ENCODE data around the gene MYO1F.
"Not testable (repeated sequence)": the region's sequence is repeated elsewhere in the genome, so short reads cannot be mapped to it uniquely, and the experiment has no call there.

MYO1F gene

GRCh38 chr19:8577247-8577646 is at the start of gene MYO1F:
Gene MYO1F (minus strand): TSS chr19:8577442. CDS start chr19:8577309, 133 bp downstream.
- DNase-seq (ENCODE audit: low spot score) = no peak

- no peak for DNase-seq (ENCODE audit: low spot score)
Observed at GRCh38 chr19:8626842-8627241, 49.6 kb upstream of the MYO1F start.

GRCh38 chr19:8622886-8623285 is 45.6 kb upstream of the MYO1F start:
- DNase-seq (ENCODE audit: low spot score) = not testable (repeated sequence)

- DNase-seq (ENCODE audit: low spot score) = no peak
Observed at GRCh38 chr19:8618751-8619150, 41.5 kb upstream of the MYO1F start.

- DNase-seq (ENCODE audit: low spot score) = no peak
Observed at GRCh38 chr19:8617984-8618383, 40.7 kb upstream of the MYO1F start.

- not testable (repeated sequence) for DNase-seq (ENCODE audit: low spot score)
Observed at GRCh38 chr19:8617325-8617724, 40.1 kb upstream of the MYO1F start.

GRCh38 chr19:8616861-8617260 is 39.6 kb upstream of the MYO1F start:
- no peak for DNase-seq (ENCODE audit: low spot score)

- peak; percentile 55 for DNase-seq (ENCODE audit: low spot score)
Observed at GRCh38 chr19:8615813-8616596, 38.8 kb upstream of the MYO1F start.

- no peak for DNase-seq (ENCODE audit: low spot score)
Observed at GRCh38 chr19:8615024-8615423, 37.8 kb upstream of the MYO1F start.

GRCh38 chr19:8614455-8614854 is 37.2 kb upstream of the MYO1F start:
- DNase-seq (ENCODE audit: low spot score) = no peak

- DNase-seq (ENCODE audit: low spot score) = no peak
Observed at GRCh38 chr19:8612807-8613171, 35.5 kb upstream of the MYO1F start.

GRCh38 chr19:8611877-8612806 is 34.9 kb upstream of the MYO1F start:
- peak; percentile 20 for DNase-seq (ENCODE audit: low spot score)

- no peak for DNase-seq (ENCODE audit: low spot score)
Observed at GRCh38 chr19:8611391-8611876, 34.2 kb upstream of the MYO1F start.

- DNase-seq (ENCODE audit: low spot score) = no peak
Observed at GRCh38 chr19:8610936-8611300, 33.7 kb upstream of the MYO1F start.

- DNase-seq (ENCODE audit: low spot score) = no peak
Observed at GRCh38 chr19:8610041-8610935, 33.0 kb upstream of the MYO1F start, which contains the start of gene ADAMTS10. Gene ADAMTS10 (minus strand): TSS chr19:8610715. CDS start chr19:8605710, 5,005 bp downstream.

- peak; percentile 41 for DNase-seq (ENCODE audit: low spot score)
Observed at GRCh38 chr19:8609279-8610040, 32.2 kb upstream of the MYO1F start.

- no peak for DNase-seq (ENCODE audit: low spot score)
Observed at GRCh38 chr19:8608941-8609278, 31.7 kb upstream of the MYO1F start.

- no peak for DNase-seq (ENCODE audit: low spot score)
Observed at GRCh38 chr19:8607386-8607785, 30.1 kb upstream of the MYO1F start.

- no peak for DNase-seq (ENCODE audit: low spot score)
Observed at GRCh38 chr19:8605514-8605913, 28.3 kb upstream of the MYO1F start.

GRCh38 chr19:8601796-8602195 is 24.6 kb upstream of the MYO1F start:
- no peak for DNase-seq (ENCODE audit: low spot score)

GRCh38 chr19:8600816-8601215 is 23.6 kb upstream of the MYO1F start:
- DNase-seq (ENCODE audit: low spot score) = no peak

All from cerebellar cortex (tissue), 1 donor.